ENCODE results near the gene FOXR1. TPM values are rescaled to one million over a fixed set of nuclear protein-coding genes. Genes with fewer than 3 reads are reported as not detected.

Gene FOXR1
- total RNA-seq, 4 donors from 2014 or later, result not detected

DNA sequence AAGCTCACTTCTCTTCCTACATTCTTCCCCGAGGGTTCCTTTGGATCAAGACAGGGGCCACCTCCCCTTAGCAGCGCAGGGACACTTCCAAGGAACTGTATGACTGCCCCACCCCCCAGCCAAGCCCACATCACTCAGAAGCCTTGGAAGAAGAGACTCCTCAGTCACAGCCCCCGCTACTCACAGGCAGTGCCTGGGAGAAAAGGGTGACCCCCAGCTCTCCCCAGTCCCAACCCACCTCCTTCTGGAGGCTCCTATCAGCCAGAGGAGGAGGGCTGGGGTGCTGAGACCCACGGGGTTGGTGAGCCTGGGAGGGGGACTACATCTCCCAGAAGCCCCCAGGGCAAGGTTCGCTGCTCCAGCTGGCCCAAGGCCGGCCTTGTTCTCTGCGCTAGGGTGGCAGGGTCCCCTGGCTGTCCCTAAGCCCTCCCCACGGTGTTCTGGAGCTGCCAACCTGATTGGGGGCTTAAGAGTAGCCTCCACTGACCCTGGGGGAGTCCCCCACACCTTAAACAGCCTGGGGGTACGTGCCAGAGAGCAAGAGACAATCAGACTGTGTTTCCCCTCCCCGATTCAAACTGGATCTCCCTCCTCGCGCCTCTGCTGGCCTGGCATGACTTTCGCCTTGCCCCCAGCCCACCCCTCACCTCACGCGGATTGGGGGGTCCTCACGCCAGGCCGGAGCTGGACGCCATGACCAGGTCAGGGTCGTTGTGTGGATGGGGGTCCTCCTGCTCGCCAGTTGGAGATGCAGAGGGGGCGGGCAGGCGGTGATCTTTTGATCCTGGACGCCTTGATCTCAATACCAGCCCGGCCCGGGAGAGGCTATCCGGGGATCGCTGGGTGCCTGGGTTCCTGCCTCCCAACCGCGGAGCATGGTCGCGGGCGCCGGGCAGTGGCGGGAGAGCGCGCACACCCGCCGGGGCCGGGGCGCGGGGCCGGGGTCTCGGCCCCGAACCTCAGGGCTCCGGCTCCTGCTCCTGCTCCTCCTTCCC, 46.7 kb upstream of the FOXR1 start:
- WGBS, 2 donors, result 0 to 1% methylated on average over 20 to 43 of the region's 45 CpGs
- no peak for DNase-seq (ENCODE audit: low spot score in 2 of 2)
- Histone ChIP-seq H3K4me3 (peak overlapping the region; percentile 73 to 94 (median 87)), H3K4me1 (peaks cover under 1 to 71% (median 52%) of the 10 kb centered on the region in 4 donors), H3K27me3 (no peaks in the 10 kb centered on the region), H3K27ac (peak overlapping the region; percentile 88 to 97 (median 93)), H3K36me3 (no peaks in the 10 kb centered on the region), H3K9me3 (no peaks in the 10 kb centered on the region)
- TF ChIP-seq POLR2A (IDR thresholded peaks at IDR 0.05), result no peak
- TF ChIP-seq, protein P1, sequence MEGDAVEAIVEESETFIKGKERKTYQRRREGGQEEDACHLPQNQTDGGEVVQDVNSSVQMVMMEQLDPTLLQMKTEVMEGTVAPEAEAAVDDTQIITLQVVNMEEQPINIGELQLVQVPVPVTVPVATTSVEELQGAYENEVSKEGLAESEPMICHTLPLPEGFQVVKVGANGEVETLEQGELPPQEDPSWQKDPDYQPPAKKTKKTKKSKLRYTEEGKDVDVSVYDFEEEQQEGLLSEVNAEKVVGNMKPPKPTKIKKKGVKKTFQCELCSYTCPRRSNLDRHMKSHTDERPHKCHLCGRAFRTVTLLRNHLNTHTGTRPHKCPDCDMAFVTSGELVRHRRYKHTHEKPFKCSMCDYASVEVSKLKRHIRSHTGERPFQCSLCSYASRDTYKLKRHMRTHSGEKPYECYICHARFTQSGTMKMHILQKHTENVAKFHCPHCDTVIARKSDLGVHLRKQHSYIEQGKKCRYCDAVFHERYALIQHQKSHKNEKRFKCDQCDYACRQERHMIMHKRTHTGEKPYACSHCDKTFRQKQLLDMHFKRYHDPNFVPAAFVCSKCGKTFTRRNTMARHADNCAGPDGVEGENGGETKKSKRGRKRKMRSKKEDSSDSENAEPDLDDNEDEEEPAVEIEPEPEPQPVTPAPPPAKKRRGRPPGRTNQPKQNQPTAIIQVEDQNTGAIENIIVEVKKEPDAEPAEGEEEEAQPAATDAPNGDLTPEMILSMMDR (IDR thresholded peaks at IDR 0.05), result peak in 1 of 5 experiments; percentile 11
- TF ChIP-seq EP300 (IDR thresholded peaks at IDR 0.05), result peak in 1 of 2 donors; percentile 38

DNA sequence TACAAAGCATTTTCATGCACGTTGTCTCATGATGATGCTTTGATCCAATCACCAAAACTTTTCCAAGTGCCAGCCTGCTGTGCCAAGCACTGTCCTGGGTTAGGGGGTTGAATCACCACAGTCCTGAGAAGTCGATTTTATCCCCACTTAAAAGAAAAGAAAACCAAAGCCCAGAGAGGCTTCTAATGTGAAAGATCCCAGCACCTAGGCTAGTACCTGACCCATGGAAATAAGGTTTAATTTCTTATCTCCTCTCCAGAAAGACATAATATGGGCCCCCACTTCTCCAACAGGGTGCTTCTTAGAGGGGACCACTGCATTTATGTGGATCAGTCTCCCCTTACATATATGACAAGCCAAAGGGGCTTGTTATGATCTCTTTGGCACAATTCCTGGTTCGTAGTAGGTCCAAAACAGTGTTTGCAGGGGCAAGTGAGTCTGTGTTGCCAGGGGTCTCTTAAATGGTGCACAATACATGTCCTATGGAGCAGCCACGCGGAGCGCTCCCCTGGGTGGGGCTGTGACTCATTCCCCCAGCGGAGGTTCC, 43.9 kb upstream of the FOXR1 start:
- H3K4me1 ChIP-seq, result peaks cover 0 to 56% (median 33%) of the 10 kb centered on the region in 4 donors
- TF ChIP-seq POLR2A (IDR thresholded peaks at IDR 0.05) (no peak), EP300 (IDR thresholded peaks at IDR 0.05) (no peak)
- TF ChIP-seq, protein P1 (IDR thresholded peaks at IDR 0.05), result no peak
- 10 to 13% methylated on average over 6 to 7 of the region's 7 CpGs for WGBS, 2 donors
- H3K36me3 ChIP-seq, result no peaks in the 10 kb centered on the region
- H3K4me3 ChIP-seq, result peak overlapping the region in 2 of 4 donors; percentile 63 to 79
- DNase-seq (ENCODE audit: low spot score in 2 of 2), result no peak
- H3K27ac ChIP-seq, result peak overlapping the region; percentile 89 to 97 (median 92)
- no peaks in the 10 kb centered on the region for H3K27me3 ChIP-seq
- H3K9me3 ChIP-seq, result no peaks in the 10 kb centered on the region

DNA sequence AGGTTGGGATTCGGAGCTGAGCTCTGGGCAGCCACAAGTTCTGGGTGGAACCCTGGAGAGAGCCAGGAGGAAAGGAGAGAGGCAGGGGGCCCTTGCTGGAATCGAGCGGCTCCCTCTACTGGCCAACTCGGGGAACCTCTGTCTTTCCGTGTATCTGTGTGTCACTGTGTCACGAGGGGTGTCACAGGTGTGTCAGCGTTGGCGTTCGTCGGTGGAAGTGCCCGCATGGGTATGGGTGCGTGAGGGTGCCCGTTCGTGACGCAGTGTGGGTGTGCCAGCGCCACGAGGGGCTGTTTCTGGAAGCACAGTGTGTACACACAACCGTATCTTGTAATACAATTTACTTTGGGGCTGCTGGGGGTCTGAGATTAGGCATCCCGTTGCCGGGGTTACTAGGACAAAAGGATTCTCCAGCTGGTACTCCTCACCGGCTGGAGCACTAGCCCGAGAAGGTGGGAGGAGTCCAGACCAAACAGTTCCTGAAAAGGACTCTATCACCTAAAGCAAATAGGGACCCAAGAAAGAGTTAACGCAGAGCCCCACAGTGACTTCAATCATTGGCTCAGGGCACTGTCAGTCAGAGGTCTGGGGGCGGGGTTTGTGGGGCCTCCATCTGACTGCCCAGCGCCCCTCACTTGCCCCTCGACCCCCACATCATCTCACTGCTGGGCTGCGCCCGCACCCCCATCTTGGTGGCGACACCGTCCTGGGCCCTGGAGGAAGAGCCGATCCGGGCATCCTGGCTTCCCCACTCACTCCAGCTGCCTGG, 43.3 kb upstream of the FOXR1 start:
- Histone ChIP-seq H3K4me1 (peaks cover 0 to 50% (median 26%) of the 10 kb centered on the region in 4 donors), H3K36me3 (no peaks in the 10 kb centered on the region), H3K9me3 (no peaks in the 10 kb centered on the region), H3K4me3 (peak overlapping the region; percentile 51 to 79 (median 66)), H3K27me3 (no peaks in the 10 kb centered on the region), H3K27ac (peak overlapping the region; percentile 89 to 97 (median 92))
- 0% methylated on average over 19 to 30 of the region's 32 CpGs for WGBS, 2 donors
- TF ChIP-seq, protein P1 (IDR thresholded peaks at IDR 0.05), result peak; percentile 90 to 98 (median 96)
- TF ChIP-seq POLR2A (IDR thresholded peaks at IDR 0.05) (peak in 1 of 2 donors; percentile 23), EP300 (IDR thresholded peaks at IDR 0.05) (peak; percentile 72 to 74)
- peak; percentile 87 to 92 for DNase-seq (ENCODE audit: low spot score in 2 of 2)

DNA sequence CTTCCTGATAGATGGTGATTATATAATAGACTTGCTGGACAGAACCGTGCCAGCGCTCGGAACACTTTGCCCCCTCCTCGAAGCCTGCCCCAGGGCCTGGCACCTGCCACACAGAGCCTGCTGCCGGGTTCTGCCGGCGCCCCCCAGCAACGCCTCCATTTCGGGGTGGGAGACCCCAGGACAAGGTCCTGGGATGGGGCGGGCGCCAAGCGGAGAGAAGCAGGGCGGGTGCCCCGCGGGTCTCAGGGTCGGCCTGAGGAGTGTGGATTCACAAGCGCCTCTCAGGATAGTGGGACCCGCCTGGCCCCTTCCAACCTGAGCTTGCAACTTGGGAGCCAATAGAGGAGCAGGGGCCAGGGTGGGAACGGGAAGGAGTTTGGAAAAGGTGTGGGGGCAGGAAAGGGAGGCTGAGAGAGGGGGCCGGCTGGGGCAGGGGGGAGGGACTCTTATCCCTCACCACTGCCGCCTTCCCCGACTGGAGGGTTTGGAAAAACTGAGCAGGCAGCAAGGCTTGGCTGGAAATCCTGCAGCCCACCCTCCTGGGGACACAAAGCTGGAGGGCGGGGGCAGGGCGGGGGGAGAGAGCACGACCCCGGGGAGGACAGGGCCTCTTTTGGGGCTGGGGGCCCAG, 42.6 kb upstream of the FOXR1 start:
- H3K27me3 ChIP-seq, result no peaks in the 10 kb centered on the region
- no peaks in the 10 kb centered on the region for H3K9me3 ChIP-seq
- WGBS, 2 donors, result 0 to 1% methylated on average over 4 to 23 of the region's 26 CpGs
- H3K4me1 ChIP-seq, result peaks cover 0 to 47% (median 20%) of the 10 kb centered on the region in 4 donors
- peak overlapping the region; percentile 89 to 97 (median 92) for H3K27ac ChIP-seq
- no peaks in the 10 kb centered on the region for H3K36me3 ChIP-seq
- TF ChIP-seq, protein P1 (IDR thresholded peaks at IDR 0.05), result no peak
- TF ChIP-seq EP300 (IDR thresholded peaks at IDR 0.05), result peak in 1 of 2 donors; percentile 7
- peak in 1 of 2 donors; percentile 5 for TF ChIP-seq POLR2A (IDR thresholded peaks at IDR 0.05)
- DNase-seq (ENCODE audit: low spot score in 2 of 2), result no peak
- peak overlapping the region; percentile 51 to 79 (median 66) for H3K4me3 ChIP-seq
